HepG2 (cell line): ENCODE data around the gene C19orf44. TPM values are rescaled to one million over a fixed set of nuclear protein-coding genes. Genes with fewer than 3 reads are reported as not detected.

Experiments used
- ARID4A ChIP-seq: sonication (generic); formaldehyde crosslinking; IDR thresholded peaks from 2 replicates; pipeline ENCODE4 v1.5.0; 2020; ENCODE audit warnings: mild to moderate bottlenecking, missing genetic modification reagents, borderline replicate concordance
- CREB1 ChIP-seq, 2 experiments: fragments of 450-650 bp in 1 of 2; IDR thresholded peaks; 2 replicates each; pipeline ENCODE4 v1.6.1; 2016 to 2017; ENCODE audit warnings: control low read depth in 1 of 2, mild to moderate bottlenecking in 1 of 2, missing compliant biosample characterization in 1 of 2, missing genetic modification characterization in 1 of 2
- MNT ChIP-seq: fragments of 450-650 bp; IDR thresholded peaks from 2 replicates; pipeline ENCODE4 v1.6.1; 2016
- MXD4 ChIP-seq: IDR thresholded peaks from 2 replicates; pipeline ENCODE4 v1.6.1; 2016; ENCODE audit warnings: mild to moderate bottlenecking, missing biosample characterization, missing genetic modification reagents
- NR1H2 ChIP-seq: sonication (generic); formaldehyde crosslinking; IDR thresholded peaks from 2 replicates; pipeline ENCODE4 v1.8.1; 2022; ENCODE audit warnings: low read depth, missing genetic modification reagents, borderline replicate concordance
- SOX13 ChIP-seq, 3 experiments: fragments of 450-650 bp in 1 of 3; sonication (generic) in 1 of 3; formaldehyde crosslinking in 1 of 3; IDR thresholded peaks in 2 of 3; conservative IDR thresholded peaks in 1 of 3; 2 replicates each; pipeline versions ENCODE4 v1.5.0 to v1.6.1; 2016 to 2020; ENCODE audit warnings: antibody characterized with exemption in 1 of 3, mild to moderate bottlenecking in 1 of 3, missing compliant biosample characterization in 1 of 3, missing genetic modification reagents in 1 of 3, moderate library complexity in 1 of 3
- ZZZ3 ChIP-seq: sonication (generic); formaldehyde crosslinking; IDR thresholded peaks from 2 replicates; pipeline ENCODE4 v1.4.0; 2020; ENCODE audit warnings: missing genetic modification reagents, mild to moderate bottlenecking, borderline replicate concordance
- polyA plus RNA-seq, 8 experiments: library from polyadenylated mRNA; depleted of rRNA in 3 of 8; stranded (reverse) in 7 of 8; unstranded in 1 of 8; fragments of >200 nt; fragmentation: Illumina TruSeq in 4 of 8; extraction: Trizol in 4 of 8; gene quantifications; 2 replicates each; pipeline versions ENCODE4 v1.2.1 to v1.2.3, GENCODE V29; 2011 to 2016; ENCODE audit warnings: low read depth in 4 of 8, missing spikeins in 1 of 8, mixed read lengths in 1 of 8; ENCODE audit not compliant: insufficient read depth in 1 of 8
- total RNA-seq, 5 experiments: library from RNA; depleted of rRNA; stranded (reverse); fragments of >200 nt; fragmentation: Illumina TruSeq; extraction: Trizol; gene quantifications; 2 replicates each; pipeline ENCODE4 v1.2.3, GENCODE V29; 2016; ENCODE audit warnings: low read depth in 1 of 5
- TF ChIP-seq, protein P1 (sequence below): sonication (generic); formaldehyde crosslinking; IDR thresholded peaks from 2 replicates; pipeline ENCODE4 v1.5.1; 2020; ENCODE audit warnings: mild to moderate bottlenecking, missing genetic modification reagents, borderline replicate concordance
- TF ChIP-seq, protein P2 (sequence below): sonication (generic); formaldehyde crosslinking; IDR thresholded peaks from 2 replicates; pipeline ENCODE4 v1.4.0; 2020; ENCODE audit warnings: mild to moderate bottlenecking, missing genetic modification reagents, borderline replicate concordance
- TF ChIP-seq, protein P3 (sequence below): IDR thresholded peaks from 2 replicates; pipeline ENCODE4 v1.6.1; 2018; ENCODE audit warnings: missing genetic modification reagents

C19orf44 gene
- total and polyA plus RNA-seq, 2 of the 13 experiments (the other 11 are each of a cell fraction or from before 2014, with no cell fraction given): 3.2 to 4.3 TPM

DNA sequence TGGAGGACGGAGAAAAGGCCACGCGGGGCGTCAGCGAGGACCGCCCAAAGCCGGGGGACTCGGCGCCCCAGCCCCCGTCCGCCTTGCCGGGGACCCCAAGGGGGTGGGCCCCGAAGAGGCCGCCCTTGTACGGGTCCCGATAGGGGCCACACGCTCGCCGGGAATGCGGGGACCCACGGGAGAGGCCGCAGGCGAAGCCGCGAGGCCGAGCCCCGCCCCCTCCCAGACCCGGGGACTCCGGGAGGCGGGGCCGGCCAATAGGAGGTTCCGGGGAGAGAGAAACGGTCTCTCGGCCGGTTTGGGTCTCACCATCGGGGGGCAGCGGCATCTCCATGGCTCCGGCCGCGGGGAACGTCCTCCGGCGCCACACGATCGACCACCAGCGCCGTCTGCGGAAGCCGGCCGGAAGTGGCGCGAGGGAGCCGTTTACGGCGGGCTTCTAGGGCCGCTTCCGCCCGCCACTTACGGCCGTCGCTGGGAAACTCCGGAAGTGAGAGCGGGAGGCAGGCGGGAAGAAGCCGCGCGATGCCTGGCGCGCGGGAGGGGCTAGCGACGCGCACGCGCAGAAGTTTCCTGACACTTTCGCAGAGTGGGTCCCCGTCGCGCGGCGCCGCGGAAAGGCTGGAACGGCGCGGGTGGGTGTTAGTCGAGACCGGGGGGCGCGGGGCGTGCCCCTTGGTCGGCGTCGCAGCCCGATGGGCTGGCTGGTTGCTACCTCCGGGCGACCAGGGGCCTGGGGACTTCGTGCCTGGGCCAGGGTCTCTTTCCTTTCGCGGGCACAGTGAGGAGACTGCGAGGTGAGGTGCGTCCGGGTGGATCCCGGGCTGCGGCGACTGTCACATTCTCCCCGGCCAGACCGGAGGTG is 46.1 kb downstream of the C19orf44 start, which contains the start of gene CHERP (continued):
- TF ChIP-seq ARID4A (peak; percentile 95; the same call in 1 of the 2 replicates), MXD4 (peak; percentile 69; the same call in 1 of the 2 replicates), SOX13 (IDR thresholded peaks at IDR 0.05) (no peak), SOX13 (CRISPR knock-in tag; conservative IDR thresholded peaks at IDR 0.05 in 1 of 2, IDR thresholded peaks at IDR 0.05 in 1 of 2) (peak in 1 of 2 experiments; percentile 9; a peak in 2 of 4 replicates), CREB1 (IDR thresholded peaks at IDR 0.05) (peak; percentile 25; the same call in 1 of the 2 replicates), CREB1 (CRISPR knock-in tag; IDR thresholded peaks at IDR 0.05) (peak; percentile 72), MNT (peak; percentile 7; the same call in 1 of the 2 replicates), NR1H2 (CRISPR knock-in tag) (no peak), ZZZ3 (CRISPR knock-in tag) (peak; percentile 63; the same call in 1 of the 2 replicates)
- TF ChIP-seq, protein P1, sequence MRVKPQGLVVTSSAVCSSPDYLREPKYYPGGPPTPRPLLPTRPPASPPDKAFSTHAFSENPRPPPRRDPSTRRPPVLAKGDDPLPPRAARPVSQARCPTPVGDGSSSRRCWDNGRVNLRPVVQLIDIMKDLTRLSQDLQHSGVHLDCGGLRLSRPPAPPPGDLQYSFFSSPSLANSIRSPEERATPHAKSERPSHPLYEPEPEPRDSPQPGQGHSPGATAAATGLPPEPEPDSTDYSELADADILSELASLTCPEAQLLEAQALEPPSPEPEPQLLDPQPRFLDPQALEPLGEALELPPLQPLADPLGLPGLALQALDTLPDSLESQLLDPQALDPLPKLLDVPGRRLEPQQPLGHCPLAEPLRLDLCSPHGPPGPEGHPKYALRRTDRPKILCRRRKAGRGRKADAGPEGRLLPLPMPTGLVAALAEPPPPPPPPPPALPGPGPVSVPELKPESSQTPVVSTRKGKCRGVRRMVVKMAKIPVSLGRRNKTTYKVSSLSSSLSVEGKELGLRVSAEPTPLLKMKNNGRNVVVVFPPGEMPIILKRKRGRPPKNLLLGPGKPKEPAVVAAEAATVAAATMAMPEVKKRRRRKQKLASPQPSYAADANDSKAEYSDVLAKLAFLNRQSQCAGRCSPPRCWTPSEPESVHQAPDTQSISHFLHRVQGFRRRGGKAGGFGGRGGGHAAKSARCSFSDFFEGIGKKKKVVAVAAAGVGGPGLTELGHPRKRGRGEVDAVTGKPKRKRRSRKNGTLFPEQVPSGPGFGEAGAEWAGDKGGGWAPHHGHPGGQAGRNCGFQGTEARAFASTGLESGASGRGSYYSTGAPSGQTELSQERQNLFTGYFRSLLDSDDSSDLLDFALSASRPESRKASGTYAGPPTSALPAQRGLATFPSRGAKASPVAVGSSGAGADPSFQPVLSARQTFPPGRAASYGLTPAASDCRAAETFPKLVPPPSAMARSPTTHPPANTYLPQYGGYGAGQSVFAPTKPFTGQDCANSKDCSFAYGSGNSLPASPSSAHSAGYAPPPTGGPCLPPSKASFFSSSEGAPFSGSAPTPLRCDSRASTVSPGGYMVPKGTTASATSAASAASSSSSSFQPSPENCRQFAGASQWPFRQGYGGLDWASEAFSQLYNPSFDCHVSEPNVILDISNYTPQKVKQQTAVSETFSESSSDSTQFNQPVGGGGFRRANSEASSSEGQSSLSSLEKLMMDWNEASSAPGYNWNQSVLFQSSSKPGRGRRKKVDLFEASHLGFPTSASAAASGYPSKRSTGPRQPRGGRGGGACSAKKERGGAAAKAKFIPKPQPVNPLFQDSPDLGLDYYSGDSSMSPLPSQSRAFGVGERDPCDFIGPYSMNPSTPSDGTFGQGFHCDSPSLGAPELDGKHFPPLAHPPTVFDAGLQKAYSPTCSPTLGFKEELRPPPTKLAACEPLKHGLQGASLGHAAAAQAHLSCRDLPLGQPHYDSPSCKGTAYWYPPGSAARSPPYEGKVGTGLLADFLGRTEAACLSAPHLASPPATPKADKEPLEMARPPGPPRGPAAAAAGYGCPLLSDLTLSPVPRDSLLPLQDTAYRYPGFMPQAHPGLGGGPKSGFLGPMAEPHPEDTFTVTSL (CRISPR knock-in tag): peak; percentile 10; the same call in 1 of the 2 replicates
- TF ChIP-seq, protein P2, sequence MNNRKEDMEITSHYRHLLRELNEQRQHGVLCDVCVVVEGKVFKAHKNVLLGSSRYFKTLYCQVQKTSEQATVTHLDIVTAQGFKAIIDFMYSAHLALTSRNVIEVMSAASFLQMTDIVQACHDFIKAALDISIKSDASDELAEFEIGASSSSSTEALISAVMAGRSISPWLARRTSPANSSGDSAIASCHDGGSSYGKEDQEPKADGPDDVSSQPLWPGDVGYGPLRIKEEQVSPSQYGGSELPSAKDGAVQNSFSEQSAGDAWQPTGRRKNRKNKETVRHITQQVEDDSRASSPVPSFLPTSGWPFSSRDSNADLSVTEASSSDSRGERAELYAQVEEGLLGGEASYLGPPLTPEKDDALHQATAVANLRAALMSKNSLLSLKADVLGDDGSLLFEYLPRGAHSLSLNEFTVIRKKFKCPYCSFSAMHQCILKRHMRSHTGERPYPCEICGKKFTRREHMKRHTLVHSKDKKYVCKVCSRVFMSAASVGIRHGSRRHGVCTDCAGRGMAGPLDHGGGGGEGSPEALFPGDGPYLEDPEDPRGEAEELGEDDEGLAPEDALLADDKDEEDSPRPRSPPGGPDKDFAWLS (CRISPR knock-in tag): peak; percentile 49; the same call in 1 of the 2 replicates
- TF ChIP-seq, protein P3, sequence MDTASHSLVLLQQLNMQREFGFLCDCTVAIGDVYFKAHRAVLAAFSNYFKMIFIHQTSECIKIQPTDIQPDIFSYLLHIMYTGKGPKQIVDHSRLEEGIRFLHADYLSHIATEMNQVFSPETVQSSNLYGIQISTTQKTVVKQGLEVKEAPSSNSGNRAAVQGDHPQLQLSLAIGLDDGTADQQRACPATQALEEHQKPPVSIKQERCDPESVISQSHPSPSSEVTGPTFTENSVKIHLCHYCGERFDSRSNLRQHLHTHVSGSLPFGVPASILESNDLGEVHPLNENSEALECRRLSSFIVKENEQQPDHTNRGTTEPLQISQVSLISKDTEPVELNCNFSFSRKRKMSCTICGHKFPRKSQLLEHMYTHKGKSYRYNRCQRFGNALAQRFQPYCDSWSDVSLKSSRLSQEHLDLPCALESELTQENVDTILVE: peak; percentile 85
